ENCODE data around the gene DCAF16.

Gene DCAF16

GRCh38 chr4:17781300-17782287 is 29.0 kb downstream of the DCAF16 start, which contains the start of gene FAM184B:
Gene FAM184B (minus strand): TSS chr4:17781621. CDS start chr4:17781299, 322 bp downstream.
- no peak for DNase-seq

DNA sequence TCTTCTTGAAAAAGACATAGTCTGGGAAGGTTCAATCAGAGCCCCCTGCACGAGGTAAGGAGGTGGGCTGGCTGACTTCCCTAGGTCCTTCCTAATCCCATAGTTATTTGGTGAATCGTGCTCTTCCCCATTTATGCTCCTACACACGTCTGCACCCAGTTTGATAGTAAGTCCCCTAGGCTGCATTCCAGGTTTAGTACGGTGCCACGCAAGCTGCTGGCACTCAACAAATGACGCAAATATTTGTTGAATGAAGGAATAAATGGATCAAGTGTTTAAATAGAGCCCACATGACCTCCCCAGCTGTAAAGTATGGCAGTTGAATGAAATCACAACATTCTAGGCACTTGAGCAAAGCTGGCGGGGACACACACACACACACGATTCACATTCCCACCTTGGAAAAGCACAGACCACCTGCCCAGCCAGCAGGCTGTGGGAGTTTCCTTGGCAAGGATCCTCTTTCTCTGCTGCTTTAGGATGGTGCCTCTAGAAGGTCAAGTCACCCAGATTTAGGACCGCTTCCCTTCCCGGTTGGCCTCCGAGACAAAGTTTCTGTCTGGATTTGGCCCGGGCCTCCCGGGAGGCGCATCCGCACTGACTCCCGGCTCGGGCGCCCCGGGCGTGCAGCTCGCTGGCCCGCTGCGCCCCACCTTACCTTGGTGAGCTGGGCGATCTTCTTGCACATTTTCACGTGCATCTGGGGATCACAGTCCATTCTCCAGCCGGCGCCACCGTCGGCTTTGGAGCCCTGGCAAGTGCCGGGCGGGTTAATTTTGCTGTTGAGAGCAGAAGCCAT is 29.9 kb downstream of the DCAF16 start:
- no peak for DNase-seq

DNA sequence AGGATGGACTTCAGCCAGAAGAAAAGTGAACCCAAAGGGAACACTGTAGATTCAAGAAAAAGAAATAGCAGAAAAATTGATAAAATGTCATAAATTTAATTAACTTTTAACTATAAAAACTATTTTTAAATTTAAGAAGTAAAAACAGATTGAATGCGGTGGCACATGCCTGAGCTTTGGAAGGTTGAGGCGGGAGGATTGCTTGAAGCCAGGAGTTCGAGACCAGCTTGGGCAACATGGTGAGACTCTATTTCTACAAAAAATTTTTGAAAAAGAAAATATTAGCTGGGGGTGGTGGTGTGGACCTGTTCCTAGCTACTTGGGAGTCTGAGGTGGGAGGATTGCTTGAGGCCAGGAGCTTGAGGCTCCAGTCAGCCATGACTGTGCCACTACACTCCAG is 32.1 kb downstream of the DCAF16 start:
- DNase-seq, result no peak

DNA sequence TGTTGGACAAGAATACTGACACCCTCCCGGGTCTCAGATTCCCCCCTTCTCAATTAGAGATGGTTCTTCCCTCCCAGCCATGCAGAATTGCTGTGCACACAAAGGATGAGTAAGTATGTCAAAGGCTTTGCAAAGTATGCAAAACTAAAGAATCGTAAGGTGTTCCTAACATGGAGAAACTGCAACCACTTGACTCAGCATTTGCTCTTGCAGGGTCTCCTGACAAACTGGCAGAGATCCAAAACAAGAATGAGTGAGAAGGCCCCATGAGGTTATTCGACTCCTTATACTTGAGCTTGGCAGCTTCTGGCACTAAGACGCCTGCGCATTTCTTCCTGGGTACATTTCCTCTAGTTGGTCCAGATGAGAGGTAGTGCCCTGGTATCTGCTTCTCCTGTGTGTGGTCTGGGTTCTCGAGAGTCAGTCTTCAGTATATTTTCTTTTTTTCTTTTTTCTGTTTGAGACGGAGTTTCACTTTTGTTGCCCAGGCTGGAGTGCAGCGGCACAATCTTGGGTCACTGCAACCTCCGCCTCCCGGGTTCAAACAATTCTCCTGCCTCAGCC is 37.3 kb downstream of the DCAF16 start:
- DNase-seq, result no peak

GRCh38 chr4:17771284-17771908 is 39.2 kb downstream of the DCAF16 start:
- DNase-seq, result no peak

- DNase-seq, result no peak
Measured at GRCh38 chr4:17770845-17771244, 39.7 kb downstream of the DCAF16 start.

DNA sequence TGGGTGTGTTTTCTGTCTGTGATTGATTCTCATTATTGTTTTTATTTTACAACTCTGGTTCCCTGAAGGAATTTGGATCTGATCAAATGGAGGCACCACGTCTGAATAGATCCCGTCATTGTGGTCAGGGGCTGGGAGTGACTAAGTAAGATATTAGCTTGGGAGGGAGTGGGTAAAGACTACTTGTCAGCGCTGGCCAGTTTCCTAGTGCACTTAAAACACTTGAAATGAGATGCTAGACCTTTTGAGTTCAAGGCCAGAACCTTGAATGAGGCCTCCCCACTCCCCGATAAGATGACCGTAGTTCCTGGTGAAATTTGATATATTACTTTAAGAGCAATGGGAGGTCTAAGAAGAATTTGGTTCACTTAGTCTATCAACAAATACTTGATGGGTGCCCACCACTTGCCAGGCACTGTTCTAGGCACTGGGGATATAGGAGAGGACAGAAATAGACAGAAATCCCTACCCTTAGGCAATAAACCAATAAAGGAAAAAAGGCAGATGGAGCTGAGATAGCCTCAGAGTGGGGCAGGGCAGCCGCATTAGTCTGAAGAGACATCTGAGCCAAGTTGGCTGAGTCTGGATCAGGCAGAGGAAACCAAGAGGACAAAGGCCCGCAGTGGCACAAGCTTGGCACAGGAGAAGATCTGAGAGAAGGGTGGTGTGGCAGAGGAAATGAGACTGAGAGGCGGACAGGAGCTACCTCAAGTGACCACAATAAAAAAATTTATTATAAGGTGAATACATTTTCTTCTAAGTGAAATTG is 41.0 kb downstream of the DCAF16 start:
- no peak for DNase-seq

- no peak for DNase-seq
Measured at GRCh38 chr4:17766826-17767458, 43.6 kb downstream of the DCAF16 start.

- DNase-seq, result no peak
Measured at GRCh38 chr4:17765514-17766286, 44.9 kb downstream of the DCAF16 start.

DNA sequence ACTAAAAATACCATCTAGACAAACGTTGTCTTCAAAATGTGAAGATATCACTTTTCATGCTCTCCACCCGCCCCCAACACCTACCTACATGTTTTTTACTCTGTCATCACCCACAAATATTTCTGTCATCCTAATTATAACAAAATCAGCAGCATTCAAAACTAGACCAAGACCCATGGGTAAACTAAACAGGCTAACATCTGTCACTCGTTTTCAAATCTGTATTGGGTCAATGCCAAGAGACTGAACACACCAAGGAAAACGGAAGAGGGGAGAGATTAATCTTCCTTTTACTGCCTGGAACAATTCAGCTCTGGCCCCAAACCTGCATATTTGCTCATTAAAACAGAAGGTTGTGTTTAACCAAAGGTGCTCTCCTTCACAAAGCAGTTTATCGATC is 46.6 kb downstream of the DCAF16 start:
- DNase-seq, result peak; percentile 84

GRCh38 chr4:17763416-17763815 is 47.1 kb downstream of the DCAF16 start:
- DNase-seq, result no peak

DNA sequence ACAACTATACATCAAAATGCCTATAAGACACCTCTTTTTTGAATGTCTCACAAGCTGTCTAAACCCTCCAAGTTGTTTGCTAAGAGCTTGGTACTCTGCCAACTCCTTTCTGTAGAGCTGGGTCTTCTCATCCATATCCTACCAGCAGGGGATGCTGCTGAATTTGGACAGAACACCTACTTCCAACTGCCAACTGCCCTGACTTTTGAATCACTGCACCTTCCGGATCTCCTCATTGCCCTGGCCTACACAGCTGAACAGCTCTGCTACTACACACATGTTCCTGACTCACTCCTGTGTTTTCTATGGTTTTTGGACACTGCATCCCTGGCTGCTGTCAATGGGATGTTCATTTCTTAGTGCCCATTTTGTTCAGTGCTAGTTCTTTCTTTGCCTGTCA is 47.8 kb downstream of the DCAF16 start:
- peak; percentile 34 for DNase-seq

DNA sequence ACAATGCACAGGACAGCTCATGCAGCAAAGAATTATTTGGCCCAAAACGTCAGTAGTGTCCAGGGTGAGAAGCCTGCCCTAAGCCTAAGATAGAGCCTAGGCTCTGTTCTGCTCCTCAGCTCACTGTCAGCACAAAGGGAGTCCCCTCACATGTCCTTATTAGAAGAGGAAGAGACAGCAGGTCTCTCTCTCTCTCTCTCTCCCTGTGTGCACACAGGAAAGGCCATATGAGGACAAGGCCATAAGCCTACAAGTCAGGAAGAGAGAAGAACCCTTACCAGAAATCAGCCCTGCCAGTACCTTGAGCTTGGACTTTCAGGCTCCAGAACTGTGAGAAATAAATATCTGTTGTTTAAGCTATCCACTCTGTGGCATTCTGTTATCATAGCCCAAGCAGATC is 49.5 kb downstream of the DCAF16 start:
- DNase-seq, result no peak

DNA sequence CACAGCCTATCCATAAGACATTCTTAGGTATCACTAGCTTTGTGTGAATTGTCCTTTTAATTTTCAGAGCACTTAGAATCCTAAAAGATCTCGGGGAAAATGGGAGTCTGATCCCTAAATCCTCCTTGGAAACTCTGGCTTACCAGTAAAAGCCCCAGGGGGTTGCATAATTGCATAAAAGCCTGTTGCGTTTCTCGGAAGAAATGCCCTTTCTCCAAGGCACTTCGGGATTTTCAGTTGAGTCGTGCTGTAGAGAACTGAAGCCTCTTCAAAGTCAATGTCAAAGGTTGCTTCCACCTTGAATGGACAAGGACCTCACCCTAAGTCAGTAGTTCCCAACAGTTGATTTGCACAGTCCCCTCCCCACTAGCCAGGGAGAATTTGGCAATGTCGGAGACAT is 49.9 kb downstream of the DCAF16 start:
- no peak for DNase-seq

DNA sequence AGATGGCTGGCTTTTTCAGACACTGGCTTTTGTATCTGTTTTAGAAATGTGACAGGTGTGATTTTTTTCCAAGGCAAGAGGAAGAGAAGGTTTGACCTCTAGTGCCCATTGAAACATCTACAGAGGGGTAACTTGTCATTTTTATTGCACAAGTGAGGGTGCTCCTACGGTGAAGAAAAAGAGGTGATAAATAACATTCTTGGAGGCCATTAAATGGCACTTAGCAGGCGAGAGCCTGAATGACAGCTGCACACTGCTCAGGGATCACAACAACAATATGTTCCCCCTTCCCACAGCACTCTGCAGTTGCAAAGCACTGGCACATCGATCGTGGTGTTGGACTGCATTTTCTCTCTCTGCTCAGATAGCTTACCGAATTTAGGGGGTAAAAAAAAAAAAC is 52.1 kb downstream of the DCAF16 start:
- peak; percentile 64 for DNase-seq

- DNase-seq, result no peak
Measured at GRCh38 chr4:17757621-17758020, 52.9 kb downstream of the DCAF16 start.

GRCh38 chr4:17753646-17754045 is 56.9 kb downstream of the DCAF16 start:
- no peak for DNase-seq
